HepG2 (cell line): ENCODE measurements around the gene ENGASE. TPM values are rescaled to one million over a fixed set of nuclear protein-coding genes. Genes with fewer than 3 reads are reported as not detected.

Experiments
- CREM ChIP-seq, 2 experiments: sonication (generic) in 1 of 2; formaldehyde crosslinking in 1 of 2; IDR thresholded peaks; 2 replicates each; pipeline versions ENCODE4 v1.4.0 to v1.6.1; 2016 to 2020; ENCODE audit warnings: antibody characterized with exemption in 1 of 2, mild to moderate bottlenecking in 1 of 2, missing genetic modification reagents in 1 of 2
- MED1 ChIP-seq: sonication (generic); formaldehyde crosslinking; IDR thresholded peaks from 2 replicates; pipeline ENCODE4 v1.4.0; 2020; ENCODE audit warnings: missing genetic modification reagents
- SMC3 ChIP-seq: IDR thresholded peaks from 2 replicates; pipeline ENCODE4 v1.6.1; 2011; ENCODE audit warnings: low read length, improper control_type of control experiment
- ZNF446 ChIP-seq: sonication (generic); formaldehyde crosslinking; IDR thresholded peaks from 2 replicates; pipeline ENCODE4 v1.5.0; 2020; ENCODE audit warnings: mild to moderate bottlenecking, missing genetic modification reagents
- ZNF510 ChIP-seq: sonication (generic); formaldehyde crosslinking; IDR thresholded peaks from 2 replicates; pipeline ENCODE4 v1.4.0; 2020; ENCODE audit warnings: low read depth, mild to moderate bottlenecking, missing genetic modification reagents
- ZNF644 ChIP-seq: IDR thresholded peaks from 2 replicates; pipeline ENCODE4 v1.6.1; 2016; ENCODE audit warnings: low read depth
- ZNF703 ChIP-seq: sonication (generic); formaldehyde crosslinking; IDR thresholded peaks from 2 replicates; pipeline ENCODE4 v1.5.1; 2020; ENCODE audit warnings: missing genetic modification reagents, mild to moderate bottlenecking, moderate library complexity, borderline replicate concordance
- polyA plus RNA-seq, 8 experiments: library from polyadenylated mRNA; depleted of rRNA in 3 of 8; stranded (reverse) in 7 of 8; unstranded in 1 of 8; fragments of >200 nt; fragmentation: Illumina TruSeq in 4 of 8; extraction: Trizol in 4 of 8; gene quantifications; 2 replicates each; pipeline versions ENCODE4 v1.2.1 to v1.2.3, GENCODE V29; 2011 to 2016; ENCODE audit warnings: low read depth in 4 of 8, missing spikeins in 1 of 8, mixed read lengths in 1 of 8; ENCODE audit not compliant: insufficient read depth in 1 of 8
- total RNA-seq, 5 experiments: library from RNA; depleted of rRNA; stranded (reverse); fragments of >200 nt; fragmentation: Illumina TruSeq; extraction: Trizol; gene quantifications; 2 replicates each; pipeline ENCODE4 v1.2.3, GENCODE V29; 2016; ENCODE audit warnings: low read depth in 1 of 5
- TF ChIP-seq, protein P1 (sequence below): IDR thresholded peaks from 2 replicates; pipeline ENCODE4 v1.4.0; 2020; ENCODE audit warnings: mild to moderate bottlenecking, missing genetic modification reagents
- TF ChIP-seq, protein P2 (sequence below): fragments of 450-650 bp; IDR thresholded peaks from 2 replicates; pipeline ENCODE4 v1.6.1; 2016
- TF ChIP-seq, protein P3 (sequence below): sonication (generic); formaldehyde crosslinking; conservative IDR thresholded peaks from 2 replicates; pipeline ENCODE4 v1.8.0; 2022; ENCODE audit warnings: missing genetic modification reagents

The ENGASE gene
- total and polyA plus RNA-seq, 2 of the 13 experiments (the other 11 are each of a cell fraction or from before 2014, with no cell fraction given), result 10.6 to 18.1 TPM

DNA sequence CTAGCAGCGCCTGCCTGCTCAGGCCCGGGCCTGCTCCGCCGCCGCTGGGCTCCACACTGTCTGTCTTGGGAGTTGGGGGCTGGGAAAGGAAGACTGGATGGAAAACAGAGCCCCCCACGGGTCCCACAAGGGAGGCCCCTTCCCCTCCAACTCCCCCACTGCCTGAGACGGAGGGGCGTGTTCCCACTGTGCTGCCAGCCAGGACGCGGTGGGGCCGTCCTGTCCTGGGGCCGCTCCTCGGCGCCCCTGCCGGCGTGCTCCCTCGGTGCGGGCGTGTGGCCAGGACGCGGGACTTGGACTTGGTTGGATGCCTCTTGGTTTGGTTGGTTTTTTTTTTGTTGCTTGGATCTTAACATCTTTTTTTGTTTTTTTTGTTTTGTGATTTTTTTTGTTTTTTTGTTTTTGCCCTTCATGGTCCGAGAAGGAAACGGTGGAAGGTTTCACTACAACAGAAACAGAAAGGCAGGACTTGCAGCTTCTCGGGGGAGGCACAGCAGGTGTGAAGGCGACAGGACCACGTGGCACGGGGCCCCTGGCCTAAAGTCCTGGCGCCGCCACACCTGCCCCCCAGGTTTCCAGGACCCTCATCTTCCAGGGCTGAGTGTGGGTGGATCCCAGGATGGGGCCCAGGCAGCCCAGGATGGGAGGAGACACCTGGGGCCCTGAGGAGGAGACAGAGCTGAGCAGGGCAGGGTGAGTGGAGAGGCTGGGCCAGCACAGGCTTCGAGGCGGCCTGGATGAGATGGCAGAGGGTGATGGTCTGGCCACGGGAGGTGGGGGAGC, 16.0 kb downstream of the ENGASE start (continued):
- TF ChIP-seq CREM (IDR thresholded peaks at IDR 0.05), result no peak
- TF ChIP-seq CREM (CRISPR knock-in tag; IDR thresholded peaks at IDR 0.05), result 0 out of 2 replicates have a peak, but pooled peaks have one; percentile 20
- TF ChIP-seq, protein P1, sequence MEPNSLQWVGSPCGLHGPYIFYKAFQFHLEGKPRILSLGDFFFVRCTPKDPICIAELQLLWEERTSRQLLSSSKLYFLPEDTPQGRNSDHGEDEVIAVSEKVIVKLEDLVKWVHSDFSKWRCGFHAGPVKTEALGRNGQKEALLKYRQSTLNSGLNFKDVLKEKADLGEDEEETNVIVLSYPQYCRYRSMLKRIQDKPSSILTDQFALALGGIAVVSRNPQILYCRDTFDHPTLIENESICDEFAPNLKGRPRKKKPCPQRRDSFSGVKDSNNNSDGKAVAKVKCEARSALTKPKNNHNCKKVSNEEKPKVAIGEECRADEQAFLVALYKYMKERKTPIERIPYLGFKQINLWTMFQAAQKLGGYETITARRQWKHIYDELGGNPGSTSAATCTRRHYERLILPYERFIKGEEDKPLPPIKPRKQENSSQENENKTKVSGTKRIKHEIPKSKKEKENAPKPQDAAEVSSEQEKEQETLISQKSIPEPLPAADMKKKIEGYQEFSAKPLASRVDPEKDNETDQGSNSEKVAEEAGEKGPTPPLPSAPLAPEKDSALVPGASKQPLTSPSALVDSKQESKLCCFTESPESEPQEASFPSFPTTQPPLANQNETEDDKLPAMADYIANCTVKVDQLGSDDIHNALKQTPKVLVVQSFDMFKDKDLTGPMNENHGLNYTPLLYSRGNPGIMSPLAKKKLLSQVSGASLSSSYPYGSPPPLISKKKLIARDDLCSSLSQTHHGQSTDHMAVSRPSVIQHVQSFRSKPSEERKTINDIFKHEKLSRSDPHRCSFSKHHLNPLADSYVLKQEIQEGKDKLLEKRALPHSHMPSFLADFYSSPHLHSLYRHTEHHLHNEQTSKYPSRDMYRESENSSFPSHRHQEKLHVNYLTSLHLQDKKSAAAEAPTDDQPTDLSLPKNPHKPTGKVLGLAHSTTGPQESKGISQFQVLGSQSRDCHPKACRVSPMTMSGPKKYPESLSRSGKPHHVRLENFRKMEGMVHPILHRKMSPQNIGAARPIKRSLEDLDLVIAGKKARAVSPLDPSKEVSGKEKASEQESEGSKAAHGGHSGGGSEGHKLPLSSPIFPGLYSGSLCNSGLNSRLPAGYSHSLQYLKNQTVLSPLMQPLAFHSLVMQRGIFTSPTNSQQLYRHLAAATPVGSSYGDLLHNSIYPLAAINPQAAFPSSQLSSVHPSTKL (CRISPR knock-in tag), result no peak
- no peak for TF ChIP-seq ZNF510 (CRISPR knock-in tag)
- TF ChIP-seq ZNF703 (CRISPR knock-in tag), result no peak
- TF ChIP-seq MED1 (CRISPR knock-in tag), result no peak
- no peak for TF ChIP-seq SMC3
- TF ChIP-seq, protein P2, sequence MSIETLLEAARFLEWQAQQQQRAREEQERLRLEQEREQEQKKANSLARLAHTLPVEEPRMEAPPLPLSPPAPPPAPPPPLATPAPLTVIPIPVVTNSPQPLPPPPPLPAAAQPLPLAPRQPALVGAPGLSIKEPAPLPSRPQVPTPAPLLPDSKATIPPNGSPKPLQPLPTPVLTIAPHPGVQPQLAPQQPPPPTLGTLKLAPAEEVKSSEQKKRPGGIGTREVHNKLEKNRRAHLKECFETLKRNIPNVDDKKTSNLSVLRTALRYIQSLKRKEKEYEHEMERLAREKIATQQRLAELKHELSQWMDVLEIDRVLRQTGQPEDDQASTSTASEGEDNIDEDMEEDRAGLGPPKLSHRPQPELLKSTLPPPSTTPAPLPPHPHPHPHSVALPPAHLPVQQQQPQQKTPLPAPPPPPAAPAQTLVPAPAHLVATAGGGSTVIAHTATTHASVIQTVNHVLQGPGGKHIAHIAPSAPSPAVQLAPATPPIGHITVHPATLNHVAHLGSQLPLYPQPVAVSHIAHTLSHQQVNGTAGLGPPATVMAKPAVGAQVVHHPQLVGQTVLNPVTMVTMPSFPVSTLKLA, result peak; percentile 95
- no peak for TF ChIP-seq ZNF644
- no peak for TF ChIP-seq ZNF446 (CRISPR knock-in tag)
- TF ChIP-seq, protein P3, sequence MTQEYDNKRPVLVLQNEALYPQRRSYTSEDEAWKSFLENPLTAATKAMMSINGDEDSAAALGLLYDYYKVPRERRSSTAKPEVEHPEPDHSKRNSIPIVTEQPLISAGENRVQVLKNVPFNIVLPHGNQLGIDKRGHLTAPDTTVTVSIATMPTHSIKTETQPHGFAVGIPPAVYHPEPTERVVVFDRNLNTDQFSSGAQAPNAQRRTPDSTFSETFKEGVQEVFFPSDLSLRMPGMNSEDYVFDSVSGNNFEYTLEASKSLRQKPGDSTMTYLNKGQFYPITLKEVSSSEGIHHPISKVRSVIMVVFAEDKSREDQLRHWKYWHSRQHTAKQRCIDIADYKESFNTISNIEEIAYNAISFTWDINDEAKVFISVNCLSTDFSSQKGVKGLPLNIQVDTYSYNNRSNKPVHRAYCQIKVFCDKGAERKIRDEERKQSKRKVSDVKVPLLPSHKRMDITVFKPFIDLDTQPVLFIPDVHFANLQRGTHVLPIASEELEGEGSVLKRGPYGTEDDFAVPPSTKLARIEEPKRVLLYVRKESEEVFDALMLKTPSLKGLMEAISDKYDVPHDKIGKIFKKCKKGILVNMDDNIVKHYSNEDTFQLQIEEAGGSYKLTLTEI (CRISPR knock-in tag), result no peak
